Glomerular visceral epithelial cell (primary cell): ENCODE measurements around the gene STX10.

Experiments
- DNase-seq: peaks from one replicate; pipeline ENCODE4 v3.0.0-alpha.2; 2016; ENCODE audit errors: extremely low spot score

STX10 gene

DNA sequence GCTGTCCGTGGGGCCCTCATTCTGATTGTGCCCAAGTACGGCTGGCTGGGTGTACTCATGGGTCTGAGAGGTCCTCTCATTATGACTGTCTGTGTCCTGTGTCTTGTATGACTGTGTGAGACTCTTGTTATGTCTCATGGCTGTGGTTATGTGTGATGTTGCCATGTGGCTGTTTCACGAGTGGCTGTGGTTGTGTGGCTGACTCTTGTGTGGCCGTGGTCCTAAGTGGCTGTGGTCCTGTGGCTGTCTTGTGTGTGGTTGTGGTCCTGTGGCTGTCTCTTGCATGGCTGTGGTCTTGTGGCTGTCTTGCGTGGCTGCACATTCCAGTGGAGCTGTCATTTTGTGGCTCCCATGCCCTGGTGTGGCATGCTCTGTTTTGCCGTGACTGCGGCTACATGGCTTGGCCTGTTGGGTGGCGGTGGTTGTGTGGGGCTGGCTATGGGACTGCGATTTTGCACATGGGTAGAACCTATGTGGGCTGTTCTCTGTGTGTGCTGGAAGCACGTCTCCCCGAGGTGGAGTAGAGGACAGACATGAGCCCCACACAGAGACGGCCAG, 50.1 kb downstream of the STX10 start:
- no peak for DNase-seq

GRCh38 chr19:13099073-13099999, 50.8 kb downstream of the STX10 start:
- DNase-seq: no peak

- no peak for DNase-seq
Measured at GRCh38 chr19:13098277-13099072, 51.7 kb downstream of the STX10 start.

DNA sequence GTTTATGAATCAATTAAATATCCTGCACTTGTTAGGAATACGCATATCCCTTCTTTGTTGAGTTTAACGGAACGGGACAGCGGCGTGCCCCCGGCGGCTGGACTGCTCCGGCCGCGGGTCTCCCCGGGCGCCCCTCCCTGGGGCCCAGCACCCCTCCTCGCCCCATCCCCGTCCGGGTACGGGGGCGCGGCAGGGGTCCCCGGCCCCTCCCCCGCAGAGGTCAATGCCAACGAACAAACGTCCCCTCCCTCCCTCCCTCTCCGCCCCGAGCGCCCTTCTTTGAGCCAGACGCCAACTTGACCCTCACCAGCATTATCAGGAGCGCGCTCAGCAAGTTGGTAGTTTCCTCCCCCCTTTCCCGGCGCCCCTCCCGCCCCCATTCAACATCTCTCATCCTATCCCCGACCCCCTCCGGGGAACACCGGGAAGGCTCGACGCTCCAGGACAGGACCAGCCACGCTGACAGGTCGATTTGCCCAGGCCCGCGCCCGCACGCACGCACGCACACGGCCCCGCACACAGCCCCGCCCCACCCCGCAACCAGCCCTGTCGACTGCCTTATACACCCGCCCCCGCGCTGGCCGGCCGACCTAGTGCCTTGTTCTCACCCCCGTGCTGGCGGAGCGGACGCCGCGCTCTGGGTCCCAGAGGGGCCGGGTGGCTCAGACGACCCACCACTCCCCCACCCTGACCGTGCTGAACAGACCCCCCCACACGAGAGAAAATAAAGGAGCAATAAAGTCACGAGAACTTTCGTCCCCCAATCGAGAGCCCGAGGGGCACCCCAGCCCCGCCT, 52.5 kb downstream of the STX10 start:
- no peak for DNase-seq

GRCh38 chr19:13097033-13097462, 53.1 kb downstream of the STX10 start:
- DNase-seq: no peak

DNA sequence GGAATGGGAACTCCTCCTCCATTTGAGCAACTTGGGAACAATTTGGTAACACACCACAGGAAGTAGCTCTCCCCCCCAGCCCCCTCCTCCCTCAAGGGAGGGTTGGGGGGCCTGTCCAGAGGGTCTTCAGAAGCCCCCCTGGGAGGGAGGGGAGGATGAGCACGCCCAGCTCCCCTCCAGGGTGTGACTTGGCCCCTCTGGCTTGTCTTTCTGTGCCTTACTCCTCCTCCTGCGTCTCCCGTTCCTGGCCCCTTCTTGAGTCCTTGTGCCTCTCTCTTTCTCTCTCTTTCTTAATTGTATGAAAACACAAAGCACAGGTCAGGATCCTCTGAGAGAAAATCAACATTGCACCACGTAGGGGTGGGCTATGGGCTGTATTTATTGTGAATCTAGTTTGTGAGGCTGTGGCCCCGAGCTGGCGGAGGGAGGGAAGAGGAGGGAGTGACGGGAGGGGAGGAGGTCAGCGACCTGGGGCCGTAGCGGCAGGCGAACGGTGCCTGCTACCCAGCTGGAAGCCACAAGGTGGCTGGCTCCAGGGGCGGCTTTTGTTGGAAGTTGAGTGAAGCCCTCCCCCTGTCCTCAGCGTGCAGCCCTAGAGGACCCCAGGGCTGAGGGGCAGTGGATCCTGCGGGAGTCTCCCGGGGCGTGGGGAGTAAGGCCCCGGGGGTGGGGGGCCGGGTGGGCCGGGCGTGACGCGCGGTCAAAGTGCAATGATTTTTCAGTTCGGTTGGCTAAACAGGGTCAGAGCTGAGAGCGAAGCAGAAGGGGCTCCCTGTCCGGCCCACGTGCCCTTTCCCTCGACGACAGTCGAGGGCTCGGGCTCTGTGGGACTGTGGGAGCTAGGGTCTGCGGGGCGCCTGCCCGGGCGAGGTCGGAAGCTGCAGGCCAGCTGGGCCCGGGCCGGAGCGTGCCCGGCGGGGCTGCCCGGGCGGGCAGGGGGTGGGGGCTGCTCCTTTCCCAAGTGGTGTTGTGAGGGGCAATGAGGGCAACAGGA, 53.9 kb downstream of the STX10 start:
- DNase-seq: no peak

DNA sequence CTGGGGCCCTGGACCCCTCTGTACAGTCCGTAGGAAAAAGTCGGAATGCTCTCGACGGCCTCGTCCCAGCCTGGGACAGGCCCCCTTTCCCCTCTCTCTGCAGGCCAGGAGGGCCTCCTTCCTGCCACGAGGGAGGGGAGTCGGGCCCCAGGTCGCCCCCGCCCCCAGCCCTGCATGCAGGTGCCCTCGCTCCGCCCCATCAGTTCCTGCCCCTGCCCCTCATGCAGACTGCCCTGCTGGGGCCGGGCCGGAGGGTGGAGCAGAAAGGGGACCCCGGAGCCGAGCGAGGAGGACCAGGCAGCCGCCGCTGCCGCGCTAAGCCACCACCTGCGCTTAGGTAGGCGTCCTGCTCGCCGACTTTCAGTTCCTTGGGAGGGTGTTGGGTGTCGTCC, 54.8 kb downstream of the STX10 start:
- no peak for DNase-seq

DNA sequence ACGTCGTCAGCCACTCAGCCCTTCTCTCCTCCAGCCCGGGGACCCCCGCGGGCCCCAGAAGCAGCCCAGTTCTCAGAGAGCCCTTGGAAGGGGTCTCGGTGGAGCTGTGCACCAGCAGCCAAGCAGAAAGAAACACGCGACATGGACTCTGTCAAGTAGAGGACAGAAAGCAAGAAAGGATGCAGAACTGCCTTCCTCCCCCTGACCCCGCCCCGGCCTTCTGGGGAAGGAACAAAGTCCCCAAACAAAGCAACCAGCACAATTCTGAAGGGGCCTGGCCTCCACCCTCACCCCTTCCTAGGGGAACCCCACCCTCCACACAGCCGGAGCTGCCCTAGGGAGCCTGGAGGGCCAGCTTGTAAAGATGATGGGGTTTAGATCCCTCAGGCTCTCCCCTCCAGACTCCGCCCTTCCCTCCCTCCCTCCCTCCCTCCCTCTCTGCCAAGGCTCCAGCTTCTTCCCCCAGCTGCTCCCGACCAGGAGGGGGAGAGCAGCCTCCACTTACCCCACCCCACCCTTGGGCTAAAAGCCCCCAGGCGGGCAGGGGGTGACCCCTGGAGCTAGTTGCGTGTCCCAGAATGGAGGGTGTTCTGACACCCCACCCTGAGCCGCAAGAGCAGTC, 55.3 kb downstream of the STX10 start:
- no peak for DNase-seq

- DNase-seq: no peak
Measured at GRCh38 chr19:13094106-13094504, 56.1 kb downstream of the STX10 start.
